Testis (tissue), 3 donors: Measurements from ENCODE around the gene ITGB2. TPM values are rescaled to one million over a fixed set of nuclear protein-coding genes. Genes with fewer than 3 reads are reported as not detected.

Experiments
- DNase-seq: peaks from one replicate; pipeline ENCODE4 v3.0.0-alpha.2; 2019
- H3K27ac ChIP-seq, 2 donors: fragments of 200-600 bp; sonication (generic); one replicate each; pipeline ENCODE4 v1.5.1; 2019
- H3K27me3 ChIP-seq: fragments of 200-600 bp; sonication (generic); one replicate; pipeline ENCODE4 v1.5.1; 2019
- H3K36me3 ChIP-seq: fragments of 200-600 bp; sonication (generic); one replicate; pipeline ENCODE4 v1.5.1; 2017; ENCODE audit warnings: low read depth; ENCODE audit errors: missing control alignments
- H3K4me1 ChIP-seq: fragments of 200-600 bp; sonication (generic); one replicate; pipeline ENCODE4 v1.5.1; 2019
- H3K4me3 ChIP-seq, 2 donors: fragments of 200-600 bp; sonication (generic); one replicate each; pipeline ENCODE4 v1.5.1; 2017 to 2019
- H3K9me3 ChIP-seq: fragments of 200-600 bp; sonication (generic); one replicate; pipeline ENCODE4 v1.5.1; 2017
- CTCF ChIP-seq, 3 experiments: fragments of 450-650 bp in 2 of 3; fragments of 200-600 bp in 1 of 3; sonication (generic) in 1 of 3; IDR thresholded peaks; one replicate each; pipeline ENCODE4 v1.5.1; 2016 to 2019; ENCODE audit warnings: antibody characterized with exemption in 3 of 3, mild to moderate bottlenecking in 2 of 3, moderate library complexity in 1 of 3
- POLR2A ChIP-seq: fragments of 450-650 bp; IDR thresholded peaks from one replicate; pipeline ENCODE4 v1.6.1; 2017; ENCODE audit warnings: antibody characterized with exemption, mild to moderate bottlenecking, moderate library complexity
- WGBS, 2 donors: methylation state at CpG; one replicate each; pipeline ENCODE4 v1.1.5; 2018; 5-methylcytosine and 5-hydroxymethylcytosine counted together
- intact Hi-C: fragments of 100-400 bp; cut with DNase I; formaldehyde crosslinking; loops from one replicate; pipeline ENCODE4 v1.15.1; 2023; ENCODE audit warnings: low total_unique reads
- polyA plus RNA-seq: library from polyadenylated mRNA; stranded (reverse); fragments of 350-450 nt; fragmentation: Illumina TruSeq; extraction: RNeasy Lipid Tissue Mini Kit (QIAGEN cat#74804); gene quantifications from one replicate; pipeline ENCODE4 v1.2.3, GENCODE V29; 2014; ENCODE audit warnings: low read depth, low replicate concordance; ENCODE audit not compliant: insufficient read depth
- total RNA-seq, 2 donors: library from RNA; depleted of rRNA; stranded (reverse); fragments of >200 nt; gene quantifications; one replicate each; pipeline ENCODE4 v1.2.3, GENCODE V29; 2016

The ITGB2 gene
- total and polyA plus RNA-seq, 3 donors from 2014 or later = 5.6 to 29.5 (median 27.4) TPM

DNA sequence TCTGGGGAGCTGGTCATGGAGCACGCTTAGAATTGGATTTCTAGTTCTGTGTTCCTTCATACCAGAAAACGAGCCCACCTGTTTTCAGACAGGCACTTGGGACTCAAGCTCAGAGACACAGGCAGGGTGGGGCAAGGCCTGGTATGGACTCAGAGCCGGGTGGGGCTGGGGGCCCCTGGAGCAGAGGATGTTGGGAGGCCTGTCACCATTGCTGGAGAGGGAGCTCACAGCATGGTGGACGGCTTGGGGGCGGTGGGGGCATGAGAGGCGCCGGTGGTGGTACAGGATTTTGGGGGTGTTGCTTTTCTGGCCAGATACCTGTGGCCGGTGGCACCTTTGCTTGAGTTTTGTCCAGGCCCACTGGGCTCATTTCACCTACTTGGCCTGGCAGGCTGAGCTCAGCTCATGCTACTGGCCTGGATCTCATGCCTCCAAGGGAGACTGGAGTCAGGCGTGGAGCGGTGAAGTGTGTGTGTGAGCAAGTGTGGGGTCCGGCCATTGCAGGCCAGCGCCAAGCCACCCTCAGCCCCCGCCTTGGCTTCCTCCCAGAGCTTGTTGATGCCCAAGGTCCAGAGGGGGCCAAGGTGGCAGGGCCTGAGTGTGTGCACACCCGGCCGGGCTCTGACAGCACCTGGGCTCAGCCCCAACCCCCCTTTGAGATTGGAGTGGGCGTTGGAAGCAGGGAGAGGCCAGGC, 27.9 kb upstream of the ITGB2 start:
- intact Hi-C loops = loop anchor here (5.0 kb wide), 1 partner anchor 189 kb away; no protein-coding TSS in a partner anchor
- Histone ChIP-seq H3K27ac (no peak overlapping the region), H3K36me3 (no peaks in the 10 kb centered on the region), H3K27me3 (no peaks in the 10 kb centered on the region), H3K4me1 (no peaks in the 10 kb centered on the region), H3K4me3 (no peak overlapping the region), H3K9me3 (no peaks in the 10 kb centered on the region)
- 83 to 84% methylated on average over 9 to 16 of the region's 16 CpGs for WGBS, 2 donors
- no peak for DNase-seq
- TF ChIP-seq CTCF (IDR thresholded peaks at IDR 0.05) = no peak
- TF ChIP-seq POLR2A = no peak

- 90 to 95% methylated on average over 23 to 32 of the region's 33 CpGs for WGBS, 2 donors
- no peaks in the 10 kb centered on the region for H3K36me3 ChIP-seq
- DNase-seq = no peak
- H3K27me3 ChIP-seq = no peaks in the 10 kb centered on the region
- H3K4me1 ChIP-seq = no peaks in the 10 kb centered on the region
- H3K9me3 ChIP-seq = no peaks in the 10 kb centered on the region
- intact Hi-C loops = loop anchor here (5.0 kb wide), 1 partner anchor 189 kb away; no protein-coding TSS in a partner anchor
- H3K4me3 ChIP-seq = no peak overlapping the region
- no peak overlapping the region for H3K27ac ChIP-seq
- TF ChIP-seq CTCF (IDR thresholded peaks at IDR 0.05) = no peak
- TF ChIP-seq POLR2A = no peak
Observed at GRCh38 chr21:44947930-44948331, 27.2 kb upstream of the ITGB2 start.

DNA sequence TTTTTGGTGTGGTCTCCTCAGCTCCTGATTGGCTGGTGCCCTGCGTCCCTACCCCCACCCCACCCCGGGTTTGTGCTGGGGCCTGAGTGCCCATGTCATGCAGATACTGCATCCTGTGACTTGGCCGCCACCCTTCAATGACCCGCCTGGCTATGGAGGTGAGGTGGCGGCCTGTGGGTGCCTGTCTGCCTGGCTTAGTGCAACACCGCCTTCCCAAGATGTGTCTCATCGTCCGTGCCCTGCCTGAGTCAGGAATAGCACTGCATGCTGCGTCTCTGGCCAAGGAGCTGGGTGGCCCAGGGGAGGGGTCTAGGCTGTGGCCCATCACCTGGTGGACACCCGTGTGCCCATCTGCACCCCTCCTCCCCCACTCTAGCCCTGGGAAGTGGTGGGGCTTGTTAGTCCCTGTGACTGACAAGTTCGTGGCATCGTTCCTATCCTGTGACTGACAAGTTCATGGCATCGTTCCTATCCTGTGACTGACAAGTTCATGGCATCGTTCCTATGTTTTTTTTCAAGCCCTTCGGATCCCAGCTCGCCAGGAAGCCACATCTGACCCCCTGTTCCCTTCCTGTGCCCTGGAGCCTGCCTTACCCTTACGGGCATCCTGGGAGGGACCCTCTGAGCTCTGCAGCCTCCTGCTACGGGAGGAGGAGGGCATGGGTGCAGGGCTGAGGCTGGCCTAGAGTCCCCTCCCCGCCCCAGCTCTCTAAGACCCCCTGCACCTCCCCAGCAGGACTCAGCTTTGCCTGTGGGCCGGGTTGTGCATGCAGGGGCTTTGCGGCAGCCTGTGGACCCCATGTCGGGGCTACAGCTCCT, 26.6 kb upstream of the ITGB2 start:
- intact Hi-C loops = loop anchor here (5.0 kb wide), 1 partner anchor 190 kb away; no protein-coding TSS in a partner anchor
- no peak for DNase-seq
- Histone ChIP-seq H3K27ac (no peak overlapping the region), H3K9me3 (no peaks in the 10 kb centered on the region), H3K27me3 (no peaks in the 10 kb centered on the region), H3K4me3 (no peak overlapping the region), H3K36me3 (no peaks in the 10 kb centered on the region), H3K4me1 (no peaks in the 10 kb centered on the region)
- WGBS, 2 donors = 89 to 90% methylated on average over 17 to 22 of the region's 22 CpGs
- no peak for TF ChIP-seq POLR2A
- no peak for TF ChIP-seq CTCF (IDR thresholded peaks at IDR 0.05)

DNA sequence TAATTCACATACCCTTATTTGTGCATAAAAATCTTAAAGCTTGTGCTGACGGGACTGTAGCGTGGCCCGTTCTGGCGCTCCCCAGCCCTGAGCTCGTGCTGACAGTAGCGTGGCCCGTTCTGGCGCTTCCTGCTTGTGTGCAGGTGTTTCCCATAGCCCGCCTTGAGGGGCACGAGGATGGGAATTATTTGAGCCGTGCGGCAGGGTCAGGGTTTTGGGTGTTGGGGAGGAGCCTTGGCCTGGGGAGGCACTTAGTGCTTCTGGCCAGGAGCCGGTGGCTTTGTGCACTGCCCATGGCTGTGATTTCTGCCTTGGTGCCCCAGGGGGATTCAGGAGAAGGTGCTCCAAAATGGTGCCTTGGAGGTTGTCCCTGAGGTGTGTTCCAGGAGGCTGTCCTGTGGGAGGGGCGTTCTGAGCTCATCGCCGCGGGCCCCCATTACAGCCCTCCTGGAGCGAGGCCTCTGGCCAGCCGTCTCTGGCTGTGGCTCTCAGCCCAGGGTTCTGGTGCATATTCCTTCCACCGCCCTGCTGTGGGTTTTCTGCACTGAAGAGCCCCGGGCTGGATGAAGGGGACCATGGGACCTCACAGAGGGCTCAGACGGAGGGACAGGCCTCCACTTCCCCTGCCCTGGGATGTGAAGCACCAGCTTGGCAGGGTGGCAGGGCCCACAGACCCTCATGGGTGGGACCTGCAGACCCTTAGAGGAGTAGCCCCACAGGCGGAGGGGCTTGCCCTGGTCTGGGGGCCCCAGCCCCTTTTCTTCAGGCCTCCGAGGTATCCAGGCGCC, 25.7 kb upstream of the ITGB2 start:
- H3K36me3 ChIP-seq = no peaks in the 10 kb centered on the region
- no peak for TF ChIP-seq CTCF (IDR thresholded peaks at IDR 0.05)
- TF ChIP-seq POLR2A = no peak

More for the DNA sequence above, 25.7 kb upstream of the ITGB2 start:
- Histone ChIP-seq H3K27ac (no peak overlapping the region), H3K4me3 (no peak overlapping the region), H3K9me3 (no peaks in the 10 kb centered on the region), H3K4me1 (peaks cover under 1% of the 10 kb centered on the region), H3K27me3 (no peaks in the 10 kb centered on the region)
- intact Hi-C loops = loop anchor here (5.0 kb wide), 1 partner anchor 191 kb away; no protein-coding TSS in a partner anchor
- 85 to 88% methylated on average over 16 to 25 of the region's 25 CpGs for WGBS, 2 donors
- no peak for DNase-seq
